ENCODE data around the gene CCDC70.
"Not testable (repeated sequence)": the region's sequence is repeated elsewhere in the genome, so short reads cannot be mapped to it uniquely, and the experiment has no call there.

CCDC70 gene

GRCh38 chr13:51902776-51903175 lies 41.0 kb downstream of the CCDC70 start:
- Mint-ChIP-seq H3K4me1 (peaks cover 26% of the 10 kb centered on the region), H3K4me3 (no peak overlapping the region), H3K27ac (no peak overlapping the region), H3K9me3 (no peaks in the 10 kb centered on the region), H3K27me3 (peaks cover 20% of the 10 kb centered on the region)
- no peak for ATAC-seq
- no peak for DNase-seq

- peaks cover 47% of the 10 kb centered on the region for H3K4me1 Mint-ChIP-seq
These were observed 44.0 kb downstream of the CCDC70 start for GRCh38 chr13:51905787-51906186.

GRCh38 chr13:51906581-51906980 lies 44.8 kb downstream of the CCDC70 start:
- no peak for DNase-seq
- Mint-ChIP-seq H3K4me3 (no peak overlapping the region), H3K27me3 (peaks cover 10% of the 10 kb centered on the region), H3K9me3 (no peaks in the 10 kb centered on the region), H3K4me1 (peaks cover 48% of the 10 kb centered on the region), H3K27ac (peak overlapping the region in 1 of 2 donors; percentile 71)
- ATAC-seq = no peak

More at GRCh38 chr13:51905787-51906186, 44.0 kb downstream of the CCDC70 start:
- Mint-ChIP-seq H3K27ac (no peak overlapping the region), H3K9me3 (no peaks in the 10 kb centered on the region), H3K27me3 (peaks cover 11% of the 10 kb centered on the region), H3K4me3 (no peak overlapping the region)
- ATAC-seq = no peak
- DNase-seq = no peak

- Mint-ChIP-seq H3K4me1 (peaks cover 54% of the 10 kb centered on the region), H3K4me3 (no peak overlapping the region), H3K9me3 (no peaks in the 10 kb centered on the region), H3K27ac (no peak overlapping the region), H3K27me3 (peaks cover 16% of the 10 kb centered on the region)
- ATAC-seq = peak; percentile 77
- no peak for DNase-seq
These were observed 45.4 kb downstream of the CCDC70 start for GRCh38 chr13:51907040-51907732.

GRCh38 chr13:51909265-51909664 lies 47.5 kb downstream of the CCDC70 start:
- Mint-ChIP-seq H3K27me3 (peaks cover 35% of the 10 kb centered on the region), H3K4me1 (peaks cover 61% of the 10 kb centered on the region), H3K4me3 (peak overlapping the region; percentile 27 to 53), H3K27ac (peak overlapping the region; percentile 3 to 29)
- ATAC-seq, H3K9me3 Mint-ChIP-seq, DNase-seq: not testable (repeated sequence)

GRCh38 chr13:51910508-51910907 lies 48.7 kb downstream of the CCDC70 start:
- Mint-ChIP-seq H3K27ac (no peak overlapping the region), H3K27me3 (peaks cover 26% of the 10 kb centered on the region), H3K4me3 (no peak overlapping the region), H3K9me3 (no peaks in the 10 kb centered on the region), H3K4me1 (peaks cover 61% of the 10 kb centered on the region)
- DNase-seq (no peak), ATAC-seq (no peak)

GRCh38 chr13:51912091-51912490 lies 50.3 kb downstream of the CCDC70 start:
- DNase-seq = no peak

GRCh38 chr13:51912511-51913225 lies 50.9 kb downstream of the CCDC70 start:
- DNase-seq = no peak

More at GRCh38 chr13:51912091-51912490, 50.3 kb downstream of the CCDC70 start:
- H3K27me3 Mint-ChIP-seq = peaks cover 26% of the 10 kb centered on the region
- H3K4me3 Mint-ChIP-seq = no peak overlapping the region
- no peaks in the 10 kb centered on the region for H3K9me3 Mint-ChIP-seq
- H3K4me1 Mint-ChIP-seq = peaks cover 47% of the 10 kb centered on the region
- no peak overlapping the region for H3K27ac Mint-ChIP-seq
- no peak for ATAC-seq

GRCh38 chr13:51913421-51914136 lies 51.8 kb downstream of the CCDC70 start:
- Mint-ChIP-seq H3K9me3 (no peaks in the 10 kb centered on the region), H3K27ac (no peak overlapping the region), H3K4me3 (no peak overlapping the region), H3K4me1 (peaks cover 39% of the 10 kb centered on the region), H3K27me3 (peaks cover 26% of the 10 kb centered on the region)
- DNase-seq (no peak), ATAC-seq (no peak)

More at GRCh38 chr13:51912511-51913225, 50.9 kb downstream of the CCDC70 start:
- H3K9me3 Mint-ChIP-seq = no peaks in the 10 kb centered on the region
- H3K27ac Mint-ChIP-seq = no peak overlapping the region
- H3K4me1 Mint-ChIP-seq = peaks cover 41% of the 10 kb centered on the region
- ATAC-seq = no peak
- no peak overlapping the region for H3K4me3 Mint-ChIP-seq
- peaks cover 26% of the 10 kb centered on the region for H3K27me3 Mint-ChIP-seq

GRCh38 chr13:51914137-51914493 lies 52.3 kb downstream of the CCDC70 start:
- Mint-ChIP-seq H3K4me3 (no peak overlapping the region), H3K27me3 (peaks cover 26% of the 10 kb centered on the region), H3K4me1 (peaks cover 34% of the 10 kb centered on the region), H3K9me3 (no peaks in the 10 kb centered on the region), H3K27ac (no peak overlapping the region)
- no peak for ATAC-seq
- no peak for DNase-seq
